GM12878 (cell line): ENCODE measurements around the gene GTPBP4. TPM values are rescaled to one million over a fixed set of nuclear protein-coding genes. Genes with fewer than 3 reads are reported as not detected.
A peak's percentile ranks its signal among the peaks of the same experiment; 100 is the strongest.

Experiments
- ATAC-seq: fragments of 200-7000 bp; cut with Tn5 transposase; 3 replicates; pipeline ENCODE4 v1.9.1; 2020; ENCODE audit warnings: mild to moderate bottlenecking, moderate library complexity
- BruUV-seq: library from RNA; stranded (reverse); fragments of 400-500 nt; replicated peaks from 2 replicates; lab custom pipeline; 2021; lab: Mats Ljungman, UMichigan
- CTCF ChIA-PET: fragments of 300-600 bp; sonication (Branson Sonifier 250); formaldehyde crosslinking; extraction: SDS; loops from one replicate; lab custom pipeline; 2021; ENCODE audit warnings: inconsistent platforms; lab: Yijun Ruan, JAX
- POLR2A ChIA-PET: fragments of 350-600 bp; formaldehyde crosslinking; extraction: SDS; loops from one replicate; lab custom pipeline; 2021; ENCODE audit warnings: inconsistent platforms; lab: Charles Lee
- RAD21 ChIA-PET: fragments of 300-600 bp; sonication (Branson Sonifier 250); formaldehyde crosslinking; loops from one replicate; lab custom pipeline; 2023; ENCODE audit warnings: antibody characterized with exemption; ENCODE audit not compliant: unreplicated experiment; lab: Charles Lee
- SMC1A ChIA-PET: fragments of 300-600 bp; sonication (Branson Sonifier 250); formaldehyde crosslinking; loops from one replicate; lab custom pipeline; 2023; ENCODE audit not compliant: unreplicated experiment, uncharacterized antibody; lab: Charles Lee
- DNase-seq: peaks from one replicate; pipeline ENCODE4 v3.0.0-alpha.2; 2011; ENCODE audit warnings: low read depth, low spot score
- FAIRE-seq: peaks from 3 replicates; lab custom pipeline; 2011; peaks lifted over from hg19 to GRCh38; lab: Jason Lieb, UNC
- H2AFZ ChIP-seq: 2 replicates; pipeline ENCODE4 v1.6.0; 2011; ENCODE audit warnings: low read depth, low read length, control low read depth; ENCODE audit not compliant: control insufficient read depth
- H3K27ac ChIP-seq: 2 replicates; pipeline ENCODE4 v1.5.1; 2011; ENCODE audit warnings: control low read depth; ENCODE audit not compliant: control insufficient read depth, insufficient read depth
- H3K27me3 ChIP-seq, 2 experiments: replicated peaks in 1 of 2; 2 replicates each; pipeline versions ENCODE4 v1.6.0 to v1.6.1; 2011; ENCODE audit warnings: low read length in 1 of 2; ENCODE audit not compliant: control insufficient read depth in 2 of 2, insufficient read depth in 2 of 2
- H3K36me3 ChIP-seq, 2 experiments: 2 replicates each; pipeline ENCODE4 v1.5.1; 2011; ENCODE audit warnings: low read length in 1 of 2; ENCODE audit not compliant: control insufficient read depth in 2 of 2, insufficient read depth in 2 of 2
- H3K4me1 ChIP-seq: 2 replicates; pipeline ENCODE4 v1.6.1; 2011; ENCODE audit warnings: mild to moderate bottlenecking, low read length, moderate library complexity, mixed read lengths; ENCODE audit not compliant: control insufficient read depth, insufficient read depth
- H3K4me2 ChIP-seq: 2 replicates; pipeline ENCODE4 v1.6.0; 2011; ENCODE audit warnings: control low read depth; ENCODE audit not compliant: control insufficient read depth, insufficient read depth
- H3K4me3 ChIP-seq: fragments of 200-600 bp; sonication (generic); 2 replicates; pipeline ENCODE4 v1.5.1; 2016
- H3K79me2 ChIP-seq: 2 replicates; pipeline ENCODE4 v1.6.0; 2011; ENCODE audit warnings: low read length; ENCODE audit not compliant: control insufficient read depth, insufficient read depth
- H3K9ac ChIP-seq: 2 replicates; pipeline ENCODE4 v1.8.0; 2011; ENCODE audit warnings: low read length, control low read depth, mixed read lengths; ENCODE audit not compliant: control insufficient read depth, insufficient read depth
- H3K9me3 ChIP-seq: replicated peaks from 3 replicates; pipeline ENCODE4 v1.5.1; 2011; ENCODE audit warnings: mild to moderate bottlenecking, low read length; ENCODE audit not compliant: control insufficient read depth, insufficient read depth
- H4K20me1 ChIP-seq: 2 replicates; pipeline ENCODE4 v1.6.0; 2011; ENCODE audit not compliant: control insufficient read depth, insufficient read depth
- JUND ChIP-seq: IDR thresholded peaks from 2 replicates; pipeline ENCODE4 v1.6.1; 2012; ENCODE audit warnings: low read depth, mild to moderate bottlenecking, low read length, improper control_type of control experiment, moderate library complexity
- SKIL ChIP-seq: fragments of 450-650 bp; IDR thresholded peaks from 2 replicates; pipeline ENCODE4 v1.6.1; 2017; ENCODE audit warnings: mild to moderate bottlenecking, low read depth, inconsistent platforms; ENCODE audit not compliant: poor library complexity, severe bottlenecking
- WRNIP1 ChIP-seq: IDR thresholded peaks from 2 replicates; pipeline ENCODE4 v1.6.1; 2011; ENCODE audit warnings: low read depth, low read length, improper control_type of control experiment, borderline replicate concordance
- ZBTB40 ChIP-seq: fragments of 450-650 bp; IDR thresholded peaks from 2 replicates; pipeline ENCODE4 v1.6.1; 2016; ENCODE audit warnings: mild to moderate bottlenecking, moderate library complexity, borderline replicate concordance
- WGBS: methylation state at CpG from one replicate; pipeline ENCODE4 v1.1.6; 2016; ENCODE audit warnings: low lambda C conversion rate; ENCODE audit not compliant: insufficient replicate concordance, insufficient coverage; ENCODE audit errors: missing lambda C conversion rate; 5-methylcytosine and 5-hydroxymethylcytosine counted together
- in situ Hi-C: fragments of 300-500 bp; cut with MboI; formaldehyde crosslinking; loops from 9 replicates; pipeline ENCODE4 v1.14.3; 2018; ENCODE audit warnings: mixed read lengths
- intact Hi-C: fragments of 100-400 bp; cut with micrococcal nuclease; formaldehyde crosslinking; loops from one replicate; pipeline ENCODE4 v1.14.2; 2022; ENCODE audit not compliant: unreplicated experiment
- polyA plus RNA-seq, 11 experiments: library from polyadenylated mRNA; depleted of rRNA in 4 of 11; unstranded in 6 of 11; stranded (reverse) in 5 of 11; fragments of >200 nt; fragmentation: Nextera tagmentation in 4 of 11; fragmentation: Illumina TruSeq in 1 of 11; extraction: Ambion mirVana in 4 of 11; extraction: Trizol in 1 of 11; gene quantifications; 1 replicate in 1 of 11; 2 replicates in 10 of 11; pipeline versions ENCODE4 v1.2.1 to v1.2.3, GENCODE V29; 2011 to 2016; ENCODE audit warnings: inconsistent platforms in 2 of 11, missing spikeins in 2 of 11, low read depth in 1 of 11
- total RNA-seq, 4 experiments: library from RNA; depleted of rRNA in 3 of 4; stranded (reverse); fragments of >200 nt in 3 of 4; fragmentation: Illumina TruSeq in 1 of 4; extraction: Trizol in 1 of 4; gene quantifications; 2 replicates each; pipeline versions ENCODE4 v1.2.1 to v1.2.3, GENCODE V29; 2013 to 2021
- TF ChIP-seq, protein P1 (sequence below): fragments of 450-650 bp; IDR thresholded peaks from 2 replicates; pipeline ENCODE4 v1.6.1; 2017; ENCODE audit warnings: borderline replicate concordance

Gene GTPBP4
- total and polyA plus RNA-seq, 10 of the 15 experiments (the other 5 are each of a cell fraction or from before 2014, with no cell fraction given) = 58.5 to 118 (median 71.4) TPM

GRCh38 chr10:1044146-1044545, 55.9 kb downstream of the GTPBP4 start:
- intact Hi-C loops = loop anchor here (5.0 kb wide), 1 partner anchor 57 kb away; the partner anchor contains the start of gene GTPBP4
- FAIRE-seq (no peak), ATAC-seq (no peak), DNase-seq (no peak)
- H3K4me2 ChIP-seq = peak overlapping the region; percentile 95
- peaks cover 0 to 16% of the 10 kb centered on the region in 2 experiments for H3K36me3 ChIP-seq
- POLR2A ChIA-PET = interaction anchor here (0.5 to 3.6 kb wide), 8 partner anchors 8 to 148 kb away, joined by 3 to 15 read pairs (median 4); partner anchors contain the start of gene WDR37
- peak overlapping the region; percentile 69 for H3K4me3 ChIP-seq
- H3K27me3 ChIP-seq = no peaks in the 10 kb centered on the region
- RAD21 ChIA-PET = interaction anchor here (0.7 to 2.1 kb wide), 8 partner anchors 9 to 176 kb away, joined by 3 to 7 read pairs (median 3); partner anchors contain the start of genes GTPBP4, LARP4B and WDR37
- no TSS peak for BruUV-seq
- H2AFZ ChIP-seq = no peak overlapping the region
- peak overlapping the region; percentile 84 for H3K27ac ChIP-seq
- 1% methylated on average over 4 of the region's 4 CpGs for WGBS
- peak overlapping the region; percentile 69 for H3K9ac ChIP-seq
- H3K4me1 ChIP-seq = peaks cover 5% of the 10 kb centered on the region
- peaks cover 52% of the 10 kb centered on the region for H3K79me2 ChIP-seq
- SMC1A ChIA-PET = interaction anchor here (0.6 to 2.2 kb wide), 10 partner anchors 9 to 116 kb away, joined by 3 to 8 read pairs (median 4); no protein-coding TSS in a partner anchor
- in situ Hi-C loops = no loop called here
- no peaks in the 10 kb centered on the region for H3K9me3 ChIP-seq
- CTCF ChIA-PET = interaction anchor here (1.0 to 1.5 kb wide), 4 partner anchors 16 to 58 kb away, joined by 3 to 4 read pairs (median 3); partner anchors contain the start of gene GTPBP4
- H4K20me1 ChIP-seq = peaks cover 3% of the 10 kb centered on the region; the same call in 1 of the 2 replicates
- TF ChIP-seq SKIL (peak; percentile 18), ZBTB40 (no peak), WRNIP1 (0 out of 2 replicates have a peak, but pooled peaks have one; percentile 48), JUND (no peak)
- TF ChIP-seq, protein P1, sequence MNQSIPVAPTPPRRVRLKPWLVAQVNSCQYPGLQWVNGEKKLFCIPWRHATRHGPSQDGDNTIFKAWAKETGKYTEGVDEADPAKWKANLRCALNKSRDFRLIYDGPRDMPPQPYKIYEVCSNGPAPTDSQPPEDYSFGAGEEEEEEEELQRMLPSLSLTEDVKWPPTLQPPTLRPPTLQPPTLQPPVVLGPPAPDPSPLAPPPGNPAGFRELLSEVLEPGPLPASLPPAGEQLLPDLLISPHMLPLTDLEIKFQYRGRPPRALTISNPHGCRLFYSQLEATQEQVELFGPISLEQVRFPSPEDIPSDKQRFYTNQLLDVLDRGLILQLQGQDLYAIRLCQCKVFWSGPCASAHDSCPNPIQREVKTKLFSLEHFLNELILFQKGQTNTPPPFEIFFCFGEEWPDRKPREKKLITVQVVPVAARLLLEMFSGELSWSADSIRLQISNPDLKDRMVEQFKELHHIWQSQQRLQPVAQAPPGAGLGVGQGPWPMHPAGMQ = no peak
